ENCODE results near the gene NCOA1. TPM values are rescaled to one million over a fixed set of nuclear protein-coding genes. Genes with fewer than 3 reads are reported as not detected.

NCOA1 gene
- polyA plus RNA-seq, 1 of the 3 experiments (the other 2 are of a cell fraction) = 10.7 TPM

DNA sequence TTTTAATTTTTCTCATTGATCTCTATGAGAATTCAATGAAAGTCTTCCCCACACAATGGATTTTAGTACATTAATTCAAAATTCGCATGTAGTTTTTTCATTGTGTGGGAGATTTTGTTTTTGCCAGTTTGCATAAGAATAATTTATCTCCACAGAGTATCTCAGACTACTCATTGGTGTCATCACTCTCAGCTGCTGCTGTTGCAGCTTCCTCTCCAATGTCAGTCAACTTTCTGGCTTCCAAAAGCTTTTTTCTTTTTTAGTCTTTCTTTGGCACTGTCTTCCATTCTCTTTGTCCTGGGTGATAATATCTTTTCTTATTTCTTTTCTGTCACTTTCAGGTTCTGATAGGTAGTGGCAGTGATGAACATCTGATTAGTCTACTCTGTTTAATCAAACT lies 251.7 kb downstream of the NCOA1 start (continued):
- TF ChIP-seq, protein P1, sequence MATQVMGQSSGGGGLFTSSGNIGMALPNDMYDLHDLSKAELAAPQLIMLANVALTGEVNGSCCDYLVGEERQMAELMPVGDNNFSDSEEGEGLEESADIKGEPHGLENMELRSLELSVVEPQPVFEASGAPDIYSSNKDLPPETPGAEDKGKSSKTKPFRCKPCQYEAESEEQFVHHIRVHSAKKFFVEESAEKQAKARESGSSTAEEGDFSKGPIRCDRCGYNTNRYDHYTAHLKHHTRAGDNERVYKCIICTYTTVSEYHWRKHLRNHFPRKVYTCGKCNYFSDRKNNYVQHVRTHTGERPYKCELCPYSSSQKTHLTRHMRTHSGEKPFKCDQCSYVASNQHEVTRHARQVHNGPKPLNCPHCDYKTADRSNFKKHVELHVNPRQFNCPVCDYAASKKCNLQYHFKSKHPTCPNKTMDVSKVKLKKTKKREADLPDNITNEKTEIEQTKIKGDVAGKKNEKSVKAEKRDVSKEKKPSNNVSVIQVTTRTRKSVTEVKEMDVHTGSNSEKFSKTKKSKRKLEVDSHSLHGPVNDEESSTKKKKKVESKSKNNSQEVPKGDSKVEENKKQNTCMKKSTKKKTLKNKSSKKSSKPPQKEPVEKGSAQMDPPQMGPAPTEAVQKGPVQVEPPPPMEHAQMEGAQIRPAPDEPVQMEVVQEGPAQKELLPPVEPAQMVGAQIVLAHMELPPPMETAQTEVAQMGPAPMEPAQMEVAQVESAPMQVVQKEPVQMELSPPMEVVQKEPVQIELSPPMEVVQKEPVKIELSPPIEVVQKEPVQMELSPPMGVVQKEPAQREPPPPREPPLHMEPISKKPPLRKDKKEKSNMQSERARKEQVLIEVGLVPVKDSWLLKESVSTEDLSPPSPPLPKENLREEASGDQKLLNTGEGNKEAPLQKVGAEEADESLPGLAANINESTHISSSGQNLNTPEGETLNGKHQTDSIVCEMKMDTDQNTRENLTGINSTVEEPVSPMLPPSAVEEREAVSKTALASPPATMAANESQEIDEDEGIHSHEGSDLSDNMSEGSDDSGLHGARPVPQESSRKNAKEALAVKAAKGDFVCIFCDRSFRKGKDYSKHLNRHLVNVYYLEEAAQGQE (IDR thresholded peaks at IDR 0.05; ENCODE audit: low read depth, low read length) = no peak
- TF ChIP-seq FOSL2 (IDR thresholded peaks at IDR 0.05; ENCODE audit: borderline replicate concordance, low read depth) (no peak), FOXJ3 (CRISPR knock-in tag; IDR thresholded peaks at IDR 0.05) (no peak), MXI1 (IDR thresholded peaks at IDR 0.05; ENCODE audit: low read depth, low read length) (no peak), TAF1 (IDR thresholded peaks at IDR 0.05; ENCODE audit: borderline replicate concordance, low read depth, low read length) (no peak), EZH2phosphoT487 (IDR thresholded peaks at IDR 0.05; ENCODE audit: borderline replicate concordance, low read depth) (no peak), RAD21 (IDR thresholded peaks at IDR 0.05; ENCODE audit: low read length) (no peak)
- TF ChIP-seq, protein P2, sequence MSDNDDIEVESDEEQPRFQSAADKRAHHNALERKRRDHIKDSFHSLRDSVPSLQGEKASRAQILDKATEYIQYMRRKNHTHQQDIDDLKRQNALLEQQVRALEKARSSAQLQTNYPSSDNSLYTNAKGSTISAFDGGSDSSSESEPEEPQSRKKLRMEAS (IDR thresholded peaks at IDR 0.05; ENCODE audit: low read depth) = no peak
- TF ChIP-seq, protein P3, sequence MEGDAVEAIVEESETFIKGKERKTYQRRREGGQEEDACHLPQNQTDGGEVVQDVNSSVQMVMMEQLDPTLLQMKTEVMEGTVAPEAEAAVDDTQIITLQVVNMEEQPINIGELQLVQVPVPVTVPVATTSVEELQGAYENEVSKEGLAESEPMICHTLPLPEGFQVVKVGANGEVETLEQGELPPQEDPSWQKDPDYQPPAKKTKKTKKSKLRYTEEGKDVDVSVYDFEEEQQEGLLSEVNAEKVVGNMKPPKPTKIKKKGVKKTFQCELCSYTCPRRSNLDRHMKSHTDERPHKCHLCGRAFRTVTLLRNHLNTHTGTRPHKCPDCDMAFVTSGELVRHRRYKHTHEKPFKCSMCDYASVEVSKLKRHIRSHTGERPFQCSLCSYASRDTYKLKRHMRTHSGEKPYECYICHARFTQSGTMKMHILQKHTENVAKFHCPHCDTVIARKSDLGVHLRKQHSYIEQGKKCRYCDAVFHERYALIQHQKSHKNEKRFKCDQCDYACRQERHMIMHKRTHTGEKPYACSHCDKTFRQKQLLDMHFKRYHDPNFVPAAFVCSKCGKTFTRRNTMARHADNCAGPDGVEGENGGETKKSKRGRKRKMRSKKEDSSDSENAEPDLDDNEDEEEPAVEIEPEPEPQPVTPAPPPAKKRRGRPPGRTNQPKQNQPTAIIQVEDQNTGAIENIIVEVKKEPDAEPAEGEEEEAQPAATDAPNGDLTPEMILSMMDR (IDR thresholded peaks at IDR 0.05) = no peak

DNA sequence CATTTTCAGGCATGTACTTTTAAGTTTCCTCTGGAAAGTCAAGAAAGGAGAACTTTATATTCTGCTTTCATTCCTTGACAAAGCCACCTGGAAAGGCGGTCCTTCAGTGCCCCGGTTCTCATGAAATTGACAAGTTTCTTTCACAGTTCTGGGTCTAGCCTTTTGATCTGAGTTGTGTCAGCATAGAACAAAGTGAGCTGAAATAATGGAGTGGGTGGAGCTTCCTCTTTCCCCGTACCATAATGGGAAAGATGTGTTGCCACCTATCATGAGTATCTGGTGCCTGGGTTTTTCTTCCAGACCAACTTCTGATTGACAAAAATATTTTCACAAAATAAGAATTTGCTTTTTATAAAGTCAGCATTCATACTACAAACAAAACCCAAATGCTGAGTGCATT lies 252.9 kb downstream of the NCOA1 start:
- Histone ChIP-seq H3K4me2 (no peak overlapping the region), H3K9me2 (no peaks in the 10 kb centered on the region), H3K9me3 (no peaks in the 10 kb centered on the region), H3K27ac (ENCODE audit: low read depth in 2 of 2, low read length in 1 of 2) (no peak overlapping the region), H3K79me2 (ENCODE audit: insufficient read depth) (no peaks in the 10 kb centered on the region), H3K9ac (no peak overlapping the region), H3K36me3 (replicated peaks in 1 of 2; ENCODE audit: control insufficient read depth in 1 of 2, insufficient read depth in 2 of 2, low read length in 1 of 2) (peaks cover 25 to 30% of the 10 kb centered on the region in 2 experiments), H2AFZ (ENCODE audit: low read depth) (no peak overlapping the region), H3K4me1 (ENCODE audit: control insufficient read depth in 1 of 2, insufficient read depth in 2 of 2, low read depth in 1 of 2, low read length in 1 of 2) (peaks cover 0 to 9% of the 10 kb centered on the region in 2 experiments; a peak in 2 of 4 replicates), H3K4me3 (ENCODE audit: low read depth in 2 of 2, low read length in 1 of 2) (no peak overlapping the region), H3F3A (replicated peaks; ENCODE audit: insufficient read depth) (no peaks in the 10 kb centered on the region), H3K27me3 (ENCODE audit: insufficient read depth) (no peaks in the 10 kb centered on the region), H4K20me1 (ENCODE audit: insufficient read depth) (no peaks in the 10 kb centered on the region)
- WGBS (ENCODE audit: low lambda C conversion rate) = 96% methylated on average over 3 of the region's 3 CpGs
- TF ChIP-seq RCOR1 (IDR thresholded peaks at IDR 0.05; ENCODE audit: low read length) (no peak), MEF2A (IDR thresholded peaks at IDR 0.05; ENCODE audit: borderline replicate concordance, low read depth) (no peak), FOXM1 (IDR thresholded peaks at IDR 0.05; ENCODE audit: low read depth) (no peak), SMC3 (IDR thresholded peaks at IDR 0.05; ENCODE audit: low read depth, low read length) (no peak), EP300 (IDR thresholded peaks at IDR 0.05; ENCODE audit: borderline replicate concordance in 1 of 2, low read depth in 1 of 2, low read length in 1 of 2) (no peak), POLR2AphosphoS5 (IDR thresholded peaks at IDR 0.05; ENCODE audit: low read depth, low read length) (no peak), NRF1 (IDR thresholded peaks at IDR 0.05; ENCODE audit: low read depth, low read length) (no peak)
- TF ChIP-seq, protein P4, sequence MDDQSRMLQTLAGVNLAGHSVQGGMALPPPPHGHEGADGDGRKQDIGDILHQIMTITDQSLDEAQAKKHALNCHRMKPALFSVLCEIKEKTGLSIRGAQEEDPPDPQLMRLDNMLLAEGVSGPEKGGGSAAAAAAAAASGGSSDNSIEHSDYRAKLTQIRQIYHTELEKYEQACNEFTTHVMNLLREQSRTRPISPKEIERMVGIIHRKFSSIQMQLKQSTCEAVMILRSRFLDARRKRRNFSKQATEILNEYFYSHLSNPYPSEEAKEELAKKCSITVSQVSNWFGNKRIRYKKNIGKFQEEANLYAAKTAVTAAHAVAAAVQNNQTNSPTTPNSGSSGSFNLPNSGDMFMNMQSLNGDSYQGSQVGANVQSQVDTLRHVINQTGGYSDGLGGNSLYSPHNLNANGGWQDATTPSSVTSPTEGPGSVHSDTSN (IDR thresholded peaks at IDR 0.05) = no peak
- ChIA-PET CTCF (interaction anchor here (3.0 kb wide), 1 partner anchor 16 kb away, joined by 6 read pairs; no protein-coding TSS in a partner anchor), POLR2A (no interaction called here)
- DNase-seq = no peak
